HG02938 (cell line): Measurements from ENCODE around the gene IFT22.
"Not testable (repeated sequence)": the region's sequence is repeated elsewhere in the genome, so short reads cannot be mapped to it uniquely, and the experiment has no call there.

Experiments
- ATAC-seq: cut with Tn5 transposase; IDR thresholded peaks from one replicate; pipeline ENCODE4 v1.9.1; 2021; ENCODE audit warnings: mild to moderate bottlenecking, moderate library complexity; ENCODE audit not compliant: unreplicated experiment

Gene IFT22

DNA sequence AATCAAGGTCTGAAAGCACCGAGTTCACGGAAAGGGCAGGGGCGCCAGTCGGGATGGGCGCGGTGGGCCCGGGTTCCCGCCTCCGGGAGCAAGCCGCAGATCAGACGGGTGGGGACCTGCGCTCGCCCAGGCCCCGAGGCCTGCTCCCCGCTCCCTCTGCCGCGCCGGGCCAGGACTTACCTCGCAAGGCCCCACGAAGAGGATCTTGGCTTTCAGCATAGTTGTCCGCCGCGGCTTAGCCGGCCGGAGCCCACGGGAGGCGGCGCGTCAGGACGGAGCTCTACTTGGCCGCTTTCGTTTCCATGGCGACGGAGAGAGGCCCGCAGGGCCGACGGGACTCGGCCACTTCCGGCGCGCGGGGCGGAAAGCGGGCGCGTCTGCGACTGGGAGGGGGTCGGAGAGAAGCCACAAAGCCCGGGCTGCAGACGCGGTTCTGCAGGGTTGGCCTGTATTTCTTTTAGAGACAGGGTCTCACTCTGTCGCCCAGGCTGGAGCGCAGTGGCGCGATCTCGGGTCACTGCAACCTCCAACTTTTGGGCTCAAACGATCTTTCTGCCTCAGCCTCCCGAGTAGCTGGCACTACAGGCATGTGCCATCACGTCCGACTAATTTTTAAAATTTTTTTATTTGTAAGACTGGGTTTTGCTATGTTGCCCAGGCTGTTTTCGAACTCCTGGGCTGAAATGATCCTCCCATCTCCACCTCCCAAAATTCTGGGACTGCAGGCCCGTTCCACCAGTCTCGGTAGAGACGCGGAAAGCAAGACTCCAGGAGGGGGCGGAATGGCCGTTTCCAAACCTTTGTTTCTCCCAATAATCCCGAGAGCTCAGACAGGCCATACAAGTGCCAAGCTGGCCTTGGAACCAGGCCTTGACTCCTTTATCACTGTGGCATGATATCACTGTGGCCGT lies at the start of gene IFT22:
Gene IFT22, minus strand, starts transcription at position 322 of the 911 bp plus-strand sequence. Its CDS starts 103 bp downstream, at position 219.
- peak; percentile 90 for ATAC-seq

DNA sequence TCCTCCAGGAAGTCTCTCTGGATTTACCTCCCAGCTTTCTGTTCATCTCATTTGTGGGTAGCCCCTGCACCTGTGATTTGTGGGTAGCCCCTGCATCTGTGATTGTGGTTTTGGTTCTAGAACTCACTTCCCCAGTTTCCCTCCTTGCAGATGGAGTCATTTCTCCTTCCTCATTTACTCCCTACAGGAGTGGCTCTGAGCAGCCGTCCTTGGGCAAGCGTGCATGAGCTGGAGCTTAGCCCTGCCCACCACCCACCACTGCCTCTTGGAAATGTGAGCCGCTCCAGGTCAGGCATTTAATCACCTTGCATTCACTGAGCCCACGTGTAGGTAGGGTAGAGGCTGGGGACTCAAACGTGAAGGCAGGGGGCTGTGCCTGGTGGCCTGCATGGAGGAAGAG lies 49.2 kb upstream of the IFT22 start:
- no peak for ATAC-seq

DNA sequence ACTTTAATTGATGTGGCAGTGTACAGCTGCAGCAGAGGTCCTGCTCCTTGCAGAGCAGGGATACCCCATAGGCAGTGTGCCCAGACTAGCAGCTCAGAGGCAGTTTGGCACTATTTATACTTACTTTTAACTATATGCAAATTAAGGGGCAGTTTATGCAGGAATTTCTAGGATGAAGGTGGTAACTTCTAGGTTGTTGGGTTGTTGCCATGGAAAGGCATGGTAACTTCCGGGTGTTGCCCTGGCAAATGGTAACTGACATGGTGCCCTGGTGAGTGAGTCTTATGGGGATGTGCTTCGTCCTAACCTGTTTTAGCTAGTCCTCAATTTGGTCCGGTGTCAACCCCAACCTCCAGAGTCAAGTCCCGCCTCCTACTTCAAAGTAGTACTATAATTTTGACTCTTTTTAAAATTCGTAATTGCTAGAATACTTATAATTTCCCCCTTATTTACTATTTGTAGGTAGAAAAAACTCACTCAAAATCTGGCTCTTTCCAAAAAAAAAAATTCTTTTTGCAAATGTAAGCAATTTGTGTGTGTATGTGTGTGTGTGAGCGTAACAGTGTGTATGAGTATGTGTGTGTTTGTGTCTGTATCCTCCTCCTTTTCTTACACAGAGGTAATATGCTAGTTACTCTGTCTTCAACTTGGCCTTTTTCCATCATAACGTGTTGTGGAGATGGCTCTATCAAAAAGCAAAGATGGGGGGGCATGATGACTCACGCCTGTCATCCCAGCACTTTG lies 47.0 kb upstream of the IFT22 start:
- no peak for ATAC-seq

DNA sequence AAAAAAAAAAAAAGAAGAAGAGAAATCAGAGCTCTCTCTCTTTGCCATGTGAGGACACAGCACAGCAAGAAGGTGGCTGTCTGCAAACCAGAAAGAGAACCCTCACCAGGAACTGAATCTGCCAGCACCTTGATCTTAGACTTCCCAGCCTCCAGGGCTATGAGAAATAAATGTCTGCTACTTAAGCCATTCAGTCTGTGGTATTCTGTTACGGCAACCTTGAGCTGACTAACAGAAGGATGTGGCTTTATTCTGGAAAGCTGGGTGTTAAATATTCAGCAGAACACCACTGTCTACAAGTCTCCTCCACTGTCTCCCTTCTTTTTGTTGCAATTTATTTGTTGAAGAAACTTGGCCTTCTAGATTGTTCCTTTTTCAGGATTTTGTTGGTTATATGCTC lies 46.1 kb upstream of the IFT22 start:
- no peak for ATAC-seq

DNA sequence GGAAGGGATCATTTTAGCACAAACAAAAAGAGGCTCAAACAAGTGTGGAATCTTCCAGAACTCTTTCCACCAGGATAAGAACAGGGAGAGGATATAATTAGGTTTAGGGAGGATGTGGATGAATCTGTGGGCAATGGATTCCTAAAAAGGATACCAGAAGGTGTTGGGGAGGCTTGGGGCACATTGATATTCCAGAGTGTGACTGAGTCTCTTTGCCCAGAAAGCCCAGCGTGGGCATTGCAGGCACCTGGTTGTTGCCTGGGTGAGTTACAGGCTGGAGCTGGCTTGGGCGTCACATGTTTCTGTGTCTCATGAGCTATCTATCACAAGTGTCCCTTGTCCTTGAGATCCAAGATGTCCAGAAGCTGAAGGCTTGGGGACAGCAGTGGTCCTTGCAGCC lies 44.3 kb upstream of the IFT22 start:
- no peak for ATAC-seq

DNA sequence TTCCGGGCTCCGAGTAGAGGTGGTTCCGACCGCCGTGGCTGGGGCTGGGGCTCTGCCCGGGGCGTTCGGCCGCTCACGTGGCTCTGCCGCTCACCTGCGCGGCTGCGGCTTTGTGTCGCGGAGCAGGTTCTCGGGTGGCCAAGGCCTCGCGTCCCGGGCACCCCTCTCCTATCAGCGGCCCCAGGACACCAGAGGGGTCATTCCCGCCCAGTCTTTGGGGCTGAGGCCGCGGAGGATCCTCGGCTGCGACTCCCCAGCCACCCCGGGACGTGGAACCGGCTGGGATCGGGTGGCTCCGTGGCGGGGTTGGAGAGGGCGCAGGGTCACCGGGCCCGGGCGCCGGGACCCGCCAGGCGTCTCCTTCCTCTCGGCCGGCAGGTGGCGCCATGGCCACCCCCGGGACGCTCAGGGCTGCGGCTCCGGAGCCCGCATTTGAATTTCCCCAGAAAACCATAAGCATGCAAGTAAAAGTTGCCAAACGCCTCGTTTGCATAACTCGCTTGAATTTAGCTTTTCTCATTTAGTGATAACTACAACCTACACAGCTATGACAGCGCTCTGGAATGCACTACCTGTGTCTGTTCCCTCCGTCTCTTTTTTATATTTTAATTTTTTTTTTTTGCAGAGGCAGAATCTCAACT lies 42.2 kb upstream of the IFT22 start:
- no peak for ATAC-seq

DNA sequence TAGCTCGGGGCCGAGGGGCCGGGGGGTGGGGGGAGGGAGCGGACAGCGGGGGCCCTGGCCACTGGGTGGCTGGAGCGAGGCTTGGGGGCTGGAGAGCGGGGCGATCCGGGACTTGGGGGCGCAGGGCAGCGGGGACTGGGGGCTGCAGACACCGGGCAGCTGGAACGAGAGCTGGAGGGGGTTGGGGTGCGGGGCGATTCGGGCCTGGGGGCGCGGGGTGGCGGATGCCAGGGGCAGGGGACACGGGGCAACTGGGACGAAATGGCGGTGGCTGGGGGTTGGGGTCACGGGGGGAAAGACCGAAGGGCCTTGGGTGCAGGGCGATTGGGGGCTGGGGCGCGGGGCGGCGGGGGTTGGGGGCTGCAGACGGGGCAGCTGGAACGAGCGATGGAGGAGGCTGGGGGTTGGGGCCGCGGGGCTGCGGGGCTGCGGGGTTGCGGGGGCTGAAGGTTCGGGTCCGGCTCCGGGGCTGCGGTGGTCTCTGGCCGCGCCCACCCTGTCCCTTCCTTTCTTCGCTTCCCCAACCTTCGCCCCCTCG lies 41.7 kb upstream of the IFT22 start:
- ATAC-seq = no peak

DNA sequence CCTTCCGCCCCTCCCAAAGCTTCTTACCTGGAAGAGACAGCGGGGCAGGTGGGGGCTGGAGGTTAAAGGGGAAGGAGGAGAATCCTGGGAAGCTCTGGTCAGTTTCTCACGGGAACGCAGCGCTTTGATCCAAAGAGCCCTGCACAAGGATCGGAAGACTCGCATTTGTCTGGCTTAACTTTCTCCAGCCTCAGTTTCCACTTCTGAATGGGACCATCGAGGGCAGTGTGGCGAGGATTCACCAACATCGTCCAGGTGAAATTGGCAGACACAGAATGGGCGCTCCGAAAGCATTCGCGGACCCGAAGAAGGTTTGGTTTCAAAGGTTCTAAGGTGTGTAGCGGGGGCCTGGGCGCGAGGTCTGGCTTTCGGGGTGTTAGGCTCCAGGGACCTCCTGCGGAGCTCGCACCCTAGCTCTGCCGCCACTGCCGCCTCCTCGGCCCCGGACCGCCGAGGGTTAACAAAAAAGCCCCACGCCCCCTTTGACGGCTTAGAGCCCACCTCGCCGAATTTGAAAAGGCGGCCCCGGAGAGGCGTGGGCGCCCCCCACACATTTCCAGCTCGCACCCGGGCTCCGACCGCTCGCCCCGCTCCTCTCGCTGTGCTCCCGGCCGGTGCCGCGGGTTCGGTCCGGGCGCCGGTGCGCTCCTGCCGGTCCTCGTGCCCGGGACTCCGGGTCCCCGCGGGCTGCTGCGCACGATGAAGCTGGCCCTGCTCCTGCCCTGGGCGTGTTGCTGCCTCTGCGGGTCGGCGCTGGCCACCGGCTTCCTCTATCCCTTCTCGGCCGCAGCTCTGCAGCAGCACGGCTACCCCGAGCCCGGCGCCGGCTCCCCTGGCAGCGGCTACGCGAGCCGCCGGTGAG lies 41.0 kb upstream of the IFT22 start, which contains the start of gene COL26A1:
Gene COL26A1, plus strand, starts transcription at position 542 of the 862 bp plus-strand sequence. Its CDS starts 158 bp downstream, at position 700.
- no peak for ATAC-seq

DNA sequence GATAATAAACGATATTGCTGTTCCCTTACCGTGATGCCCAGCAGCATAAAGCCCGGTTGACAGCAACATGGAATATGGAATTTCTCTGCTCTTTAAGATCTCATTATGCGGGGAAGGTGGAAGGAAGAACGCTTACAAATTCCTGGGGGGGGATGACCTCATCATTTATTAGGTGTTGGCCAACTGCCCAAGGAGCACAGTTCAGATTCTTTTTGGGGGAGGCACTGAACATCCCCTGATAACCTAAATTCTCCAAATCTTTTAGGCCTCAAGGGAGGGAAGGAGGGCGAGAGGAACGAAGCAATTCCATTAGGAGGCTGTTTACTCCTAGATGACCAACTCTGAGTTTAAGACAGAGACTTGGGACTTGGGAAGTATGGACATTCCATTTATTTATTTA lies 35.8 kb upstream of the IFT22 start:
- no peak for ATAC-seq

DNA sequence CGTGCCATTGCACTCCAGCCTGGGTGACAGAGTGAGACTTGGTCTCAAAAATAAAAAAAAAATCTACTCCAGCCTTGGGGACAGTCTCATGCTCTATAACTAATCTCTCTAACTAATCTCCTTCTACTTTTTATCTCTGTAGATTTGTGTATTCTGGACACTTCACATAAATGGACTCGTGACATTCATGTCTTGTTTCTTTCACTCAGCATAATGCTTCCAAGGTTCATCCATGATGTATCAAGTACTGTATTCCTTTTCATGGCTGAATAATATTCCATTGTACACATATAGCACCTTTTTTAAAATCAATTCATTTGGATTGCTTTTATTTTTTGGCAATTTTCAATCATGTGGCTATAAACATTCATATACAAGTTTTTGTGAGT lies 31.3 kb upstream of the IFT22 start:
- ATAC-seq = no peak

DNA sequence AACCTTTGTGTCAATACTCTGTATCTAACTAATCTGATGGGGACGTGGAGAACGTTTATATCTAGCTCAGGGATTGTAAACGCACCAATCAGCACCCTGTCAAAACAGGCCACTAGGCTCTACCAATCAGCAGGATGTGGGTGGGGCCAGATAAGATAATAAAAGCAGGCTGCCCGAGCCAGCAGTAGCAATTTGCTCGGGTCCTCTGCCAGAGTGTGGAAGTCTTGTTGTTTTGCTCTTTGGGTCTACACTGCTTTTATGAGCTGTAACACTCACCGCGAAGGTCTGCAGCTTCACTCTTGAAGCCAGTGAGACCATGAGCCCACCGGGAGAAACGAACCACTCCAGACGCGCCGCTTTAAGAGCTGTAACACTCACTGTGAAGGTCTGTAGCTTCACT lies 27.7 kb upstream of the IFT22 start:
- ATAC-seq = not testable (repeated sequence)

DNA sequence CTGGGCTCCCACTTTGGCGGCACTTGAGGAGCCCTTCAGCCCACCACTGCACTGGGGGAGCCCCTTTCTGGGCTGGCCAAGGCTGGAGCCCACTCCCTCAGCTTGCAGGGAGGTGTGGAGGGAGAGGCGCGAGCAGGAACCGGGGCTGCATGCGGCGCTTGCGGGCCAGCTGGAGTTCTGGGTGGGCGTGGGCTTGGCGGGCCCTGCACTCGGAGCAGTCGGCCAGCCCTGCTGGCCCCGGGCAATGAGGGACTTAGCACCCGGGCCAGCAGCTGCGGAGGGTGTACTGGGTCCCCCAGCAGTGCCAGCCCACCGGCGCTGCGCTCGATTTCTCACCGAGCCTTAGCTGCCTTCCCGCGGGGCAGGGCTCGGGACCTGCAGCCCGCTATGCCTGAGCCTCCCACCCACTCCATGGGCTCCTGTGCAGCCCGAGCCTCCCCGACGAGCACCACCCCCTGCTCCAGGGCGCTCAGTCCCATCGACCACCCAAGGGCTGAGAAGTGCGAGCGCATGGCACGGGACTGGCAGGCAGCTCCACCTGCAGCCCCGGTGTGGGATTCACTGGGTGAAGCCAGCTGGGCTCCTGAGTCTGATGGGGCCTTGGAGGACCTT lies 26.9 kb upstream of the IFT22 start:
- not testable (repeated sequence) for ATAC-seq

DNA sequence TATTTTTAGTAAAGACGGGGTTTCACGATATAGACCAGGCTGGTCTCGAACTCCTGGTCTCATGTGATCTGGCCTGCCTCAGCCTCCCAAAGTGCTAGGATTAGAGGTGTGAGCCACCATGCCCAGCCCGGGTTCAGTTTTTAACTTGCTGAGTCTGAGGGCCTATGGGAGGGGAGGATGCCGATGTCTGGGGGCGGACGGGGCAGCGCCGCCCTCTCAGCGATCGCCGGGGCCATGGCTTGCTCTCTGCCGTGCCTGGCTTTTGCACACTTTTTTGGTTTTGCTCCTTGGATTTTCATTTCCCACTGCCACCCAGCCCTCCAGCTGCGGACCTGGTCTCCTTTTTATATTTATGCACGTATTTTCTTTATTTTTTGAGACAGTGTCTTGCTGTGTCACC lies 25.9 kb upstream of the IFT22 start:
- no peak for ATAC-seq

DNA sequence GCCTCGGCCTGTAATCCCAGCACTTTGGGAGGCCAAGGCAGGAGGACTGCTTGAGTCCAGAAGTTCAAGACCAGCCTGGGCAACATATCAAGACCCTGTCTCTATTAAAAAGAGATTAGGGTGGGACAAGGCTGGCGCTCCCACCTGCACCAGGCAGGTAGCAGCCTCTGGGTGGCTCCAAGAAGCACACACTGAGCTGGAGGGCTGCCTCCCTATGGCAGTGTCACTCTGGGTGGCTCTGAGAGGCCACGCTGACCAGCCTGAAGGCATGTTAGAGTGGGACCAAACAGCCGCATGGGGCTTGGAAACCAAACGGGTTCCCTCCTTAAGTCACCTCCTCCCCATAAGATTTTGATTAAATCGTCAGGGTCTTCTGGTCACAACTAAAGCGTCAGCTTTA lies 21.3 kb upstream of the IFT22 start:
- no peak for ATAC-seq

DNA sequence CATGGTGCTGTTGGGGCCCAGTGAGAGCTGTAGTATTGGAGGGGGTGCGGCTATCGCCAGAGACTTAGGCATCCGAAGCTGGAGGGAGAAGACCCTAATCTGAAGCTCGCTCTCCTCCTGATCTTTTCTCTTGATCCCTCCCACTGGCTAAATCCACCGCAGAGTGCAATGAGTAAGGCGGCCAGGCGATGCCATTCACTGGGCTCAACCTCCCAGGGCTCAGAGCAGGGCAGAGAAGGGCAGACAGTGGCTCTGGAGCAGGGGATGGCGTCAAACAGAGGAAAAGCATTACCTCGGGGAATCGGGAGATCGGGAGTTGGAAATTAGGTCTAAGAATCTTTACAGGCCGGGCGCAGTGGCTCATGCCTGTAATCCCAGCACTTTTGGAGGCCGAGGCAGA lies 18.8 kb upstream of the IFT22 start:
- no peak for ATAC-seq

DNA sequence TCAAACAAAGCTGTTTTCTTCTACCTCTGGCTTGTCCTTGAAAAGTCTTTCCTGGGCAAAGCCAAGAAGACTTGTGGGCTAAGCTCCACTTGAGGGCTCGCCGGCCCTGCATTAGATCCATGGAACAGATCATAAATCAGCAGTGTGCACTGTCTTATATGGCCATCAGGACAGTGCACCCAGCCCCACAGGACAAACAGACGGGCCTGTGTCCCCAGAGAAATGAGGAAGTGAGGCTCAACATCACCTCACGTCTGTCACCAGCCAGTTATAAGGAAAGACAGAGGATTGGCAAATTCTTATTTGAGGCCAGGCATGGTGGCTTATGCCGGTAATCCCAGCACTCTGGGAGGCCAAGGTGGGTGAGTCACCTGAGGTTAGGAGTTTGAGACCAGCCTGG lies 12.3 kb upstream of the IFT22 start:
- ATAC-seq = no peak

DNA sequence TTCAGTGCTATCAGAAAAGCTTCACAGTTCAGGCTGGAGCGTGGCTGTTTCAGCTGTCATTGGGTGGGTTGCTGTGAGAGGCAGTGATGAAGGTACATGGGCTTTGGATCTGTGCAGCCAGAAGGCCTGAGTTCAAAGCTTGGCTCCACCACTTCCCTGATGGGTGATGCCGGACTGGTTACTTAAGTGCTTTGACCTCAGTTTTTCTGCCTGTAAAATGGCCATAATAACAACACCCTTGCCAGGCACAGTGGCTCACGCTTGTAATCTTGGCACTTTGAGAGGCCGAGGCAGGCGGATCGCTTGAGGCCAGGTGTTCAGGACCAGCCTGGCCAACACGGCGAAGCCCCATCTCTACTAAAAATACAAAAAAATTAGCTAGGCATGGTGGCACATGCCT lies 10.4 kb upstream of the IFT22 start:
- ATAC-seq = no peak

DNA sequence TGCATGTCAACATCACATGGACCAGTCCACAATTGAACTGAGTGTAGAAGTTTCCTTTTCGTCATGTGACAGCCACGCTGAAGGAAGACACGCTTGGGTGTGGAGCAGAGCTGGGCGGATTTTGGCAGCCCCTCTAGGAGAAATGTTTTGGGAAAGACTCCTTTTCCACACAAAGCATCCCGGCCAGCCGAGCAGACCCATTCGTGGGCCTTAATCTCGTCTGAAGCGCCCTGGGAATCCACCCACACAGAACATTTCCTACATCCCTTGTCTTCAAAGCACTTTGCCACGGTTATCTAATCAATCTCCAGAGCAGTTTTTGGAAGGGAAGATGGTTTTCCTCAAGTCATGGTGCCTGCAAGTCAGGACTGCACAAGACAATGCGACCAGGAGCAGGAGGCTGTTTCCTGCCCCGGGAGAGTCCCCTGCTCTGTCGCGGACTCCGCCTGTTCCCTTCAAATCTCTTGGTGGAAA lies 8.4 kb upstream of the IFT22 start:
- no peak for ATAC-seq

DNA sequence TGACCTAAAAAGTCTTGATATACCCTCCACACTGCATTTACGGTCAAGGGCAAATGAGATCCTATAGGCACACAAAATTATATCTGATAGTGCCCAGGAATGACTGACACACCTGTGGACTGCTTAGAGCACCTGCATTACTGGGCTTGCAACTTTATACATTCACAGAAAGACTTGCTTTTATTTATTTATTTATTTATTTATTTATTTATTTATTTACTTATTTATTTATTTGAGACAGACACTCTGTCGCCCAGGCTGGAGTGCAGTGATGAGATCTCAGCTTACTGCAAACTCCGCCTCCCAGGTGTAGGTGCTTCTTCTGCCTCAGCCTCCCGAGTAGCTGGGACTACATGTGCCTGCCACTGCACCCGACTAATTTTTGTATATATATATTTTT lies 6.5 kb upstream of the IFT22 start:
- ATAC-seq = no peak

DNA sequence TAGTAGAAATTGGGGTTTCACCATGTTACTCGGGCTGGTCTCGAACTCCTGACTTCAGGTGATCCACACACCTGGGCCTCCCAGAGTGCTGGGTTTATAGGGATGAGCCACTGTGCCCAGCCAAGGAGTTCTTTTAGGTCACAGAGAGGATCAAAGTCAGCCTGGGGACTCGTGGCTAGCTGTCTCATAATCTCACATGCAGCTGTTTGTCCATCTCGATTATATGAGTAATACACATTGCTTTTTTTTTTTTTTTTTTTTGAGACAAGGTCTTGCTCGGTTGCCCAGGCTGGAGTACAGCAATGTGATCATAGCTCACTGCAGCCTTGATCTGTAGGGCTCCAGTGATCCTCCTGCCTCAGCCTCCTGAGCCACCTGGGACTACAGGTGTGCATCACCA lies 2.2 kb downstream of the IFT22 start:
- ATAC-seq = no peak
